Smooth muscle cell (in vitro differentiated cells): Measurements from ENCODE around the gene SERINC3. TPM values are rescaled to one million over a fixed set of nuclear protein-coding genes. Genes with fewer than 3 reads are reported as not detected.
A peak's percentile ranks its signal among the peaks of the same experiment; 100 is the strongest.

Source experiments
- DNase-seq: peaks from one replicate; lab custom pipeline; 2025; ENCODE audit not compliant: unreplicated experiment; lab: John Stamatoyannopoulos, UW
- H2AFZ ChIP-seq: fragments of 200-600 bp; sonication (generic); 2 replicates; pipeline ENCODE4 v1.6.0; 2016; ENCODE audit warnings: antibody characterized with exemption, low read depth, mild to moderate bottlenecking
- H3F3A ChIP-seq: fragments of 200-600 bp; sonication (generic); 2 replicates; pipeline ENCODE4 v1.6.0; 2017; ENCODE audit warnings: antibody characterized with exemption, low read depth
- H3K27ac ChIP-seq: fragments of 200-600 bp; sonication (generic); 2 replicates; pipeline ENCODE4 v1.5.1; 2016; ENCODE audit warnings: low read depth, mild to moderate bottlenecking
- H3K27me3 ChIP-seq: fragments of 200-600 bp; sonication (generic); 2 replicates; pipeline ENCODE4 v1.6.1; 2016; ENCODE audit warnings: low read depth, mild to moderate bottlenecking
- H3K36me3 ChIP-seq: fragments of 200-600 bp; sonication (generic); 2 replicates; pipeline ENCODE4 v1.5.1; 2016; ENCODE audit warnings: low read depth
- H3K4me1 ChIP-seq: fragments of 200-600 bp; sonication (generic); 2 replicates; pipeline ENCODE4 v1.5.1; 2016; ENCODE audit warnings: low read depth
- H3K4me2 ChIP-seq: fragments of 200-600 bp; sonication (generic); 2 replicates; pipeline ENCODE4 v1.6.0; 2016; ENCODE audit warnings: mild to moderate bottlenecking
- H3K4me3 ChIP-seq: fragments of 200-600 bp; sonication (generic); 2 replicates; pipeline ENCODE4 v1.5.1; 2016; ENCODE audit warnings: mild to moderate bottlenecking
- H3K79me2 ChIP-seq: fragments of 200-600 bp; sonication (generic); 2 replicates; pipeline ENCODE4 v1.6.0; 2016; ENCODE audit warnings: low read depth, mild to moderate bottlenecking
- H3K9ac ChIP-seq: fragments of 200-600 bp; sonication (generic); 2 replicates; pipeline ENCODE4 v1.6.0; 2016; ENCODE audit warnings: low read depth
- H3K9me3 ChIP-seq: fragments of 200-600 bp; sonication (generic); replicated peaks from 2 replicates; pipeline ENCODE4 v1.5.1; 2016; ENCODE audit warnings: low read depth
- H4K20me1 ChIP-seq: fragments of 200-600 bp; sonication (generic); 2 replicates; pipeline ENCODE4 v1.6.0; 2016; ENCODE audit warnings: low read depth
- WGBS: methylation state at CpG from one replicate; pipeline ENCODE4 v1.1.7; 2016; ENCODE audit warnings: low lambda C conversion rate; 5-methylcytosine and 5-hydroxymethylcytosine counted together
- polyA plus RNA-seq: library from polyadenylated mRNA; unstranded; fragments of >200 nt; fragmentation: Nextera tagmentation; extraction: Ambion mirVana; gene quantifications from 2 replicates; pipeline ENCODE4 v1.2.1, GENCODE V29; 2016
- total RNA-seq: library from RNA; depleted of rRNA; stranded (reverse); fragments of >200 nt; gene quantifications from 2 replicates; pipeline ENCODE4 v1.2.3, GENCODE V29; 2014
- TF ChIP-seq, protein P1 (sequence below): fragments of 200-600 bp; sonication (generic); IDR thresholded peaks from 2 replicates; pipeline ENCODE4 v1.5.1; 2017; ENCODE audit warnings: borderline replicate concordance, mild to moderate bottlenecking, antibody characterized with exemption; ENCODE audit not compliant: insufficient read depth, poor library complexity, severe bottlenecking

SERINC3 gene
- total RNA-seq, result 84.9 and 96.0 TPM in 2 replicates
- 99.5 and 106 TPM in 2 replicates for polyA plus RNA-seq

DNA sequence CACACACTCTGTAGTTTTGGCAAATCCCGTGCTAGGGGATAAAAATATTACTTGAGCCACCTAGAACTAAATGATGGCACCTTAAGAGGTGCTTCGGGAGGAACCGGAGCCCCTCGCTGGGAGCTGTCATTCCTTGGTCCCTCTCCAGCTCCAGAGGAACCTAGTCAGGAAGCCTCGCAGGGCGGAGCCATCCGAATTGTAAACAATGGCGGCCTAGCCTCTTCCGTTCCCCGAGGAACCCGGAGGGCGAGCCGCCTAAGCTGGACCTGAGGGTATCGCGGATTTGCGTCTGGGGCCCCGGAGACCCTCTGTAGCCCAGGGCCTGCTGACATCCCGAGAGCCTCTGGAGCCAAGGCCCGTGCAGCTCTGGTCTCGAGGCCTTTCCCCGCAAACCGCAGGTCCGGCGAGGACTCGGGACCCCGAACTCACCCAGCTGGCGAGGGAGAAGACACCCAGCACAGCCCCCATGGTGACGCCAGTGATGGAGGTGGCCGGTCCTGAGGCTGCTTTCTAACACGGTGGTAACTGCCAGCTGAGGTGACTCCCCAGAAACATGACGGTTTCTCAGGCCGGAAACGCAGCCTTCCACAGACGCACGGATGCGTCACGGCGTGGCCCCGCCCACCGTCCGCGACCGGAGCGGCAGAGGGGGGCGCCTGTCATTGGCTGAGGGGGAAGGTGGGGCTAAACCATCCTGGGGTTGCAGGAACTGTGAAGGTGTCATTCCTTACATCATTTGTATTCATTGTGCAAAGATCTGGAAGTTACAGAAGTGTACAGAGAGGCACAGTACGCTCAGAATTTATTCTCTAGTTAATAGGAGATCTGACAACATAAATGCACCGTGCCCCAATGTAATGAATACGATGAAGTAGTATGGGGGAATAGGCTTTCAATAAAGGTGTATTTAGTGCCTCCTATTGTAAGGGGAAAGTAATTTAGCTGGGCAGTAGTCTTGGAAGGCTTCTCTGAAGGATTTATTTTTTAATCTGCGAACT lies at the start of gene SERINC3:
SERINC3 (minus strand) TSS at position 587 of the 998 bp plus-strand sequence; CDS start at position 468, 119 bp downstream.
- Histone ChIP-seq H3K9ac (peak within 1 kb of the TSS; percentile 100), H3K4me3 (peak within 1 kb of the TSS; percentile 88), H3K4me1 (peaks cover 13% of the 10 kb centered on the region), H3K79me2 (peaks cover 50% of the 10 kb centered on the region), H3K27me3 (no peaks in the 10 kb centered on the region), H3K9me3 (no peaks in the 10 kb centered on the region), H2AFZ (peak within 1 kb of the TSS; percentile 57), H3F3A (peaks cover 12% of the 10 kb centered on the region), H3K36me3 (no peaks in the 10 kb centered on the region), H3K27ac (peak within 1 kb of the TSS; percentile 97), H4K20me1 (peaks cover 45% of the 10 kb centered on the region), H3K4me2 (peak within 1 kb of the TSS; percentile 92)
- peak; percentile 69 for DNase-seq
- 2% methylated on average over 49 of the region's 49 CpGs for WGBS
- TF ChIP-seq, protein P1, sequence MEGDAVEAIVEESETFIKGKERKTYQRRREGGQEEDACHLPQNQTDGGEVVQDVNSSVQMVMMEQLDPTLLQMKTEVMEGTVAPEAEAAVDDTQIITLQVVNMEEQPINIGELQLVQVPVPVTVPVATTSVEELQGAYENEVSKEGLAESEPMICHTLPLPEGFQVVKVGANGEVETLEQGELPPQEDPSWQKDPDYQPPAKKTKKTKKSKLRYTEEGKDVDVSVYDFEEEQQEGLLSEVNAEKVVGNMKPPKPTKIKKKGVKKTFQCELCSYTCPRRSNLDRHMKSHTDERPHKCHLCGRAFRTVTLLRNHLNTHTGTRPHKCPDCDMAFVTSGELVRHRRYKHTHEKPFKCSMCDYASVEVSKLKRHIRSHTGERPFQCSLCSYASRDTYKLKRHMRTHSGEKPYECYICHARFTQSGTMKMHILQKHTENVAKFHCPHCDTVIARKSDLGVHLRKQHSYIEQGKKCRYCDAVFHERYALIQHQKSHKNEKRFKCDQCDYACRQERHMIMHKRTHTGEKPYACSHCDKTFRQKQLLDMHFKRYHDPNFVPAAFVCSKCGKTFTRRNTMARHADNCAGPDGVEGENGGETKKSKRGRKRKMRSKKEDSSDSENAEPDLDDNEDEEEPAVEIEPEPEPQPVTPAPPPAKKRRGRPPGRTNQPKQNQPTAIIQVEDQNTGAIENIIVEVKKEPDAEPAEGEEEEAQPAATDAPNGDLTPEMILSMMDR, result no peak

DNA sequence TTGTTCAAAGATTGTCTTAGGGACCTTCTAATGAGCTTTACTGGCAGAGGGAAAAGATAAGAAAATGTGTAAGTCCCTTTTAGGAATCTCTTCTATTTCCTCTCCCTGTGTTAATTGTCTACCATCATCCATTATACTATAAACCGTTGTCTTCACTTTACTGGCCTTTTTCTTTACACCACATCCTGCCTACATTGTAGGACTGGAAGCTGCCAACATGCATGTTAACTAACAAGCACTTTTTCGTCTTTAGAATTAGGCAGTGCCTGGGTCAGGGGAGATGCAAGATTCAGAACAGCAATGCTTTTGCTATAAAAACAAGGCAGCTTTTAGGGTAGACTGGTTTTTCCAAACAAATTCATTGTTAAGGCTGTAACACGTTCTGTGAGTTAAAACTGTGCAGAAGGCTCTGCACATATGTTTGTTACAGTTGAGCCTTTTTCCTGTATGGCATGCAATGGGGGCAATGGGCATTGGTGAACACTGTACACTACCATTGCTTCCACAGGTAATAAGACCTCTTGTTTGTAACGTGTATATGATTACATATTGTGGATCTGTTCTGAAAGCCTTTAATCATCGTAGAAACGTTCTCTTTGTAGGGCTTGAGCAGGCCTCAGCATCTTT lies 49.6 kb upstream of the SERINC3 start:
- Histone ChIP-seq H3K27me3 (no peaks in the 10 kb centered on the region), H3K9me3 (no peaks in the 10 kb centered on the region), H2AFZ (no peak overlapping the region), H3K27ac (peak overlapping the region; percentile 99), H3K36me3 (no peaks in the 10 kb centered on the region), H3K79me2 (peaks cover 13% of the 10 kb centered on the region), H3K4me2 (peak overlapping the region; percentile 49), H3F3A (peaks cover 46% of the 10 kb centered on the region), H3K4me3 (no peak overlapping the region), H3K4me1 (peaks cover 12% of the 10 kb centered on the region), H3K9ac (peak overlapping the region; percentile 86), H4K20me1 (no peaks in the 10 kb centered on the region)
- WGBS, result 32% methylated on average over 6 of the region's 6 CpGs
- TF ChIP-seq, protein P1, result no peak
- DNase-seq, result no peak

DNA sequence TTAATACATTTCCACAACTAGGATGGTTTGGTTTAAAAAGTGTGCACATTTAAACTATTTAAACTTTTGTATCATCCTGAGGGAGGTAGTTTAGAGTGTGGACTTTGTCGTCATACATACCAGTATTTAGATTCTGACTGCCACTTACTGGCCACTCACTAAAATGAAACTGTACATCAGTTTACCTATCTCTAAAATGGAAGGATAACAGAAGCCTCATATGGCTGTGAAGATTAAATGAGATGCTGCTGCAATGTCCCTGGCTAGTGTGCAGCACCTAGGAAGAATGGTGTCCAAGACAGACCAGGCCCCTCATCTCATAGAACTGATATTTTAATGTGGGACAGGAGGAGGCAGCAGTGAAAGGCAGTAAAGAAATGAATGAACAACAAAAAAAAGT lies 48.5 kb upstream of the SERINC3 start:
- WGBS, result 97% methylated on average over 1 of the region's 1 CpG
- H3K4me3 ChIP-seq, result no peak overlapping the region
- TF ChIP-seq, protein P1, result no peak
- H3K9ac ChIP-seq, result no peak overlapping the region
- H3K4me2 ChIP-seq, result no peak overlapping the region
- peaks cover 13% of the 10 kb centered on the region for H3K79me2 ChIP-seq
- no peaks in the 10 kb centered on the region for H3K9me3 ChIP-seq
- peak overlapping the region; percentile 50 for H3K27ac ChIP-seq
- H3K36me3 ChIP-seq, result no peaks in the 10 kb centered on the region
- H3K27me3 ChIP-seq, result no peaks in the 10 kb centered on the region
- no peaks in the 10 kb centered on the region for H4K20me1 ChIP-seq
- DNase-seq, result no peak
- no peak overlapping the region for H2AFZ ChIP-seq
- H3K4me1 ChIP-seq, result peaks cover 12% of the 10 kb centered on the region
- peaks cover 46% of the 10 kb centered on the region for H3F3A ChIP-seq
